Body of pancreas (tissue), 4 donors: Measurements from ENCODE around the gene SEMA3E. TPM values are rescaled to one million over a fixed set of nuclear protein-coding genes. Genes with fewer than 3 reads are reported as not detected.
"Not testable (repeated sequence)": the region's sequence is repeated elsewhere in the genome, so short reads cannot be mapped to it uniquely, and the experiment has no call there.

Experiments
- ATAC-seq: fragments of 150-250 bp; one replicate; pipeline ENCODE4 v1.9.1; 2016
- DNase-seq, 4 donors: peaks; one replicate each; pipeline ENCODE4 v3.0.0-alpha.2; 2019
- H3K27ac ChIP-seq, 4 donors: fragments of 200-600 bp; sonication (generic); 1 replicate in 3 of 4; 2 replicates in 1 of 4; pipeline versions ENCODE4 v1.5.1 to v1.6.1; 2016 to 2019; ENCODE audit warnings: mild to moderate bottlenecking in 1 of 4, mixed read lengths in 1 of 4, moderate library complexity in 1 of 4
- H3K27me3 ChIP-seq, 2 donors: fragments of 200-600 bp; sonication (generic); one replicate each; pipeline ENCODE4 v1.6.0; 2016; ENCODE audit warnings: mild to moderate bottlenecking in 1 of 2
- H3K36me3 ChIP-seq, 2 donors: fragments of 200-600 bp; sonication (generic); replicated peaks in 1 of 2; 2 replicates each; pipeline ENCODE4 v1.5.1; 2016; ENCODE audit warnings: low read depth in 2 of 2; ENCODE audit not compliant: insufficient read depth in 1 of 2
- H3K4me1 ChIP-seq: fragments of 200-600 bp; sonication (generic); one replicate; pipeline ENCODE4 v1.6.0; 2016
- H3K4me3 ChIP-seq, 2 donors: fragments of 200-600 bp; sonication (generic); 1 replicate in 1 of 2; 2 replicates in 1 of 2; pipeline ENCODE4 v1.5.1; 2016 to 2019
- H3K9me3 ChIP-seq, 3 donors: fragments of 200-600 bp; sonication (generic); 1 replicate in 2 of 3; 2 replicates in 1 of 3; pipeline ENCODE4 v1.5.1; 2016
- CTCF ChIP-seq, 7 experiments: fragments of 450-650 bp in 4 of 7; fragments of 200-600 bp in 3 of 7; sonication (generic) in 3 of 7; IDR thresholded peaks; one replicate each; pipeline ENCODE4 v1.5.1; 2016 to 2019; ENCODE audit warnings: antibody characterized with exemption in 7 of 7
- POLR2A ChIP-seq, 3 donors: fragments of 450-650 bp; IDR thresholded peaks; one replicate each; pipeline ENCODE4 v1.6.1; 2016; ENCODE audit warnings: antibody characterized with exemption in 3 of 3, mild to moderate bottlenecking in 2 of 3
- WGBS, 2 donors: methylation state at CpG; one replicate each; pipeline ENCODE4 v1.1.5; 2017; 5-methylcytosine and 5-hydroxymethylcytosine counted together
- intact Hi-C: fragments of 100-400 bp; cut with DNase I; formaldehyde crosslinking; loops from one replicate; pipeline ENCODE4 v1.15.1; 2023
- total RNA-seq, 2 donors: library from RNA; depleted of rRNA; stranded (reverse); fragments of >200 nt; gene quantifications; one replicate each; pipeline ENCODE4 v1.1.0, GENCODE V29; 2016

The SEMA3E gene
- total RNA-seq, 2 donors from 2014 or later: under 0.01 to 20.5 TPM

- intact Hi-C loops: no loop called here
- WGBS, 2 donors: 79 to 87% methylated on average over 4 of the region's 4 CpGs
- ATAC-seq (no peak), DNase-seq (no peak)
- H3K36me3 ChIP-seq: no peaks in the 10 kb centered on the region
- TF ChIP-seq CTCF (IDR thresholded peaks at IDR 0.05) (no peak), POLR2A (IDR thresholded peaks at IDR 0.05) (no peak)
- no peaks in the 10 kb centered on the region for H3K27me3 ChIP-seq
- no peaks in the 10 kb centered on the region for H3K9me3 ChIP-seq
- no peaks in the 10 kb centered on the region for H3K4me1 ChIP-seq
- no peak overlapping the region for H3K4me3 ChIP-seq
- no peak overlapping the region for H3K27ac ChIP-seq
Measured at GRCh38 chr7:83465643-83466042, 183.3 kb downstream of the SEMA3E start.

- H3K9me3 ChIP-seq, ATAC-seq, H3K27ac ChIP-seq, H3K27me3 ChIP-seq, H3K4me3 ChIP-seq, intact Hi-C loops, DNase-seq, H3K4me1 ChIP-seq, H3K36me3 ChIP-seq: not testable (repeated sequence)
- WGBS, 2 donors: 69 to 75% methylated on average over 7 to 15 of the region's 15 CpGs
Measured at GRCh38 chr7:83461820-83462219, 187.1 kb downstream of the SEMA3E start.

- H3K4me1 ChIP-seq, H3K27ac ChIP-seq, H3K27me3 ChIP-seq, intact Hi-C loops, H3K36me3 ChIP-seq, H3K9me3 ChIP-seq, ATAC-seq, H3K4me3 ChIP-seq, DNase-seq: not testable (repeated sequence)
- WGBS, 2 donors: 53 to 63% methylated on average over 18 of the region's 18 CpGs
Measured at GRCh38 chr7:83459930-83460653, 188.8 kb downstream of the SEMA3E start.

GRCh38 chr7:83459101-83459929 lies 189.6 kb downstream of the SEMA3E start:
- DNase-seq, intact Hi-C loops, ATAC-seq, H3K27me3 ChIP-seq, H3K36me3 ChIP-seq, H3K4me3 ChIP-seq, H3K9me3 ChIP-seq, H3K4me1 ChIP-seq, H3K27ac ChIP-seq: not testable (repeated sequence)
- WGBS, 2 donors: 46 to 58% methylated on average over 6 of the region's 6 CpGs

- WGBS, 2 donors: 43 to 48% methylated on average over 5 of the region's 5 CpGs
Measured at GRCh38 chr7:83457022-83457892, 191.7 kb downstream of the SEMA3E start.

More at GRCh38 chr7:83457022-83457892, 191.7 kb downstream of the SEMA3E start:
- ATAC-seq (no peak), DNase-seq (no peak)
- no peaks in the 10 kb centered on the region for H3K4me1 ChIP-seq
- H3K9me3 ChIP-seq: no peaks in the 10 kb centered on the region
- H3K36me3 ChIP-seq: no peaks in the 10 kb centered on the region
- H3K27me3 ChIP-seq: no peaks in the 10 kb centered on the region
- H3K4me3 ChIP-seq: no peak overlapping the region
- no peak overlapping the region for H3K27ac ChIP-seq
- intact Hi-C loops: no loop called here
- no peak for TF ChIP-seq POLR2A (IDR thresholded peaks at IDR 0.05)
- no peak for TF ChIP-seq CTCF (IDR thresholded peaks at IDR 0.05)
